ENCODE data around the gene CCDC9B. TPM values are rescaled to one million over a fixed set of nuclear protein-coding genes. Genes with fewer than 3 reads are reported as not detected.

Gene CCDC9B
- total and polyA plus RNA-seq, 9 donors = 5.3 to 16.8 (median 11.9) TPM

- H3K27ac ChIP-seq (ENCODE audit: low read length) = no peak overlapping the region
- 90% methylated on average over 2 of the region's 5 CpGs for WGBS (ENCODE audit: insufficient coverage)
- H3K27me3 ChIP-seq (ENCODE audit: control insufficient read depth, insufficient read depth, low read length) = peaks cover 23% of the 10 kb centered on the region
- H3K36me3 ChIP-seq (ENCODE audit: control insufficient read depth, insufficient read depth, low read length) = no peaks in the 10 kb centered on the region
- no peak for DNase-seq
- no peaks in the 10 kb centered on the region for H3K9me3 ChIP-seq (replicated peaks; ENCODE audit: control insufficient read depth, low read depth, low read length)
- H3K4me3 ChIP-seq (ENCODE audit: low read length) = no peak overlapping the region
- H3K4me1 ChIP-seq (ENCODE audit: control insufficient read depth, insufficient read depth, low read length) = peaks cover 26% of the 10 kb centered on the region
Observed at GRCh38 chr15:40355976-40356585, 15.3 kb upstream of the CCDC9B start.

GRCh38 chr15:40354408-40355171 lies 13.9 kb upstream of the CCDC9B start:
- Histone ChIP-seq H3K36me3 (ENCODE audit: control insufficient read depth, insufficient read depth, low read length) (no peaks in the 10 kb centered on the region), H3K4me1 (ENCODE audit: control insufficient read depth, insufficient read depth, low read length) (peaks cover 26% of the 10 kb centered on the region), H3K9me3 (replicated peaks; ENCODE audit: control insufficient read depth, low read depth, low read length) (no peaks in the 10 kb centered on the region), H3K4me3 (ENCODE audit: low read length) (no peak overlapping the region), H3K27ac (ENCODE audit: low read length) (no peak overlapping the region), H3K27me3 (ENCODE audit: control insufficient read depth, insufficient read depth, low read length) (peaks cover 15% of the 10 kb centered on the region)
- 13% methylated on average over 6 of the region's 9 CpGs for WGBS (ENCODE audit: insufficient coverage)
- DNase-seq = peak; percentile 71

- no peak for DNase-seq
- WGBS (ENCODE audit: insufficient coverage) = 38% methylated on average over 4 of the region's 5 CpGs
- H3K4me1 ChIP-seq (ENCODE audit: control insufficient read depth, insufficient read depth, low read length) = peaks cover 23% of the 10 kb centered on the region
- no peak overlapping the region for H3K27ac ChIP-seq (ENCODE audit: low read length)
- H3K27me3 ChIP-seq (ENCODE audit: control insufficient read depth, insufficient read depth, low read length) = peaks cover 6% of the 10 kb centered on the region
- no peaks in the 10 kb centered on the region for H3K9me3 ChIP-seq (replicated peaks; ENCODE audit: control insufficient read depth, low read depth, low read length)
- no peaks in the 10 kb centered on the region for H3K36me3 ChIP-seq (ENCODE audit: control insufficient read depth, insufficient read depth, low read length)
- no peak overlapping the region for H3K4me3 ChIP-seq (ENCODE audit: low read length)
Observed at GRCh38 chr15:40353697-40354096, 13.0 kb upstream of the CCDC9B start.

GRCh38 chr15:40352281-40352901 lies 11.7 kb upstream of the CCDC9B start:
- DNase-seq = no peak
- Histone ChIP-seq H3K4me1 (ENCODE audit: control insufficient read depth, insufficient read depth, low read length) (peaks cover 14% of the 10 kb centered on the region), H3K9me3 (replicated peaks; ENCODE audit: control insufficient read depth, low read depth, low read length) (no peaks in the 10 kb centered on the region), H3K4me3 (ENCODE audit: low read length) (no peak overlapping the region), H3K27ac (ENCODE audit: low read length) (no peak overlapping the region), H3K27me3 (ENCODE audit: control insufficient read depth, insufficient read depth, low read length) (peaks cover 2% of the 10 kb centered on the region), H3K36me3 (ENCODE audit: control insufficient read depth, insufficient read depth, low read length) (no peaks in the 10 kb centered on the region)
- 92% methylated on average over 2 of the region's 7 CpGs for WGBS (ENCODE audit: insufficient coverage)

- Histone ChIP-seq H3K4me3 (ENCODE audit: low read length) (no peak overlapping the region), H3K36me3 (ENCODE audit: control insufficient read depth, insufficient read depth, low read length) (no peaks in the 10 kb centered on the region), H3K27me3 (ENCODE audit: control insufficient read depth, insufficient read depth, low read length) (peaks cover 2% of the 10 kb centered on the region), H3K4me1 (ENCODE audit: control insufficient read depth, insufficient read depth, low read length) (peaks cover 13% of the 10 kb centered on the region), H3K27ac (ENCODE audit: low read length) (no peak overlapping the region), H3K9me3 (replicated peaks; ENCODE audit: control insufficient read depth, low read depth, low read length) (no peaks in the 10 kb centered on the region)
- no peak for DNase-seq
- 100% methylated on average over 1 of the region's 5 CpGs for WGBS (ENCODE audit: insufficient coverage)
Observed at GRCh38 chr15:40349163-40349562, 8.4 kb upstream of the CCDC9B start.

- H3K4me3 ChIP-seq (ENCODE audit: low read length) = no peak overlapping the region
- 100% methylated on average over 2 of the region's 5 CpGs for WGBS (ENCODE audit: insufficient coverage)
- no peaks in the 10 kb centered on the region for H3K9me3 ChIP-seq (replicated peaks; ENCODE audit: control insufficient read depth, low read depth, low read length)
- H3K4me1 ChIP-seq (ENCODE audit: control insufficient read depth, insufficient read depth, low read length) = peaks cover 9% of the 10 kb centered on the region
- peaks cover 2% of the 10 kb centered on the region for H3K27me3 ChIP-seq (ENCODE audit: control insufficient read depth, insufficient read depth, low read length)
- no peaks in the 10 kb centered on the region for H3K36me3 ChIP-seq (ENCODE audit: control insufficient read depth, insufficient read depth, low read length)
- no peak for DNase-seq
- no peak overlapping the region for H3K27ac ChIP-seq (ENCODE audit: low read length)
Observed at GRCh38 chr15:40348474-40348870, 7.7 kb upstream of the CCDC9B start.

- Histone ChIP-seq H3K9me3 (replicated peaks; ENCODE audit: control insufficient read depth, low read depth, low read length) (no peaks in the 10 kb centered on the region), H3K27me3 (ENCODE audit: control insufficient read depth, insufficient read depth, low read length) (peaks cover 2% of the 10 kb centered on the region), H3K4me1 (ENCODE audit: control insufficient read depth, insufficient read depth, low read length) (peaks cover 15% of the 10 kb centered on the region), H3K27ac (ENCODE audit: low read length) (no peak overlapping the region), H3K36me3 (ENCODE audit: control insufficient read depth, insufficient read depth, low read length) (no peaks in the 10 kb centered on the region), H3K4me3 (ENCODE audit: low read length) (no peak overlapping the region)
- WGBS (ENCODE audit: insufficient coverage) = 92% methylated on average over 9 of the region's 11 CpGs
- no peak for DNase-seq
Observed at GRCh38 chr15:40347559-40348473, 7.1 kb upstream of the CCDC9B start.

- DNase-seq = no peak
- Histone ChIP-seq H3K36me3 (ENCODE audit: control insufficient read depth, insufficient read depth, low read length) (no peaks in the 10 kb centered on the region), H3K4me3 (ENCODE audit: low read length) (no peak overlapping the region), H3K4me1 (ENCODE audit: control insufficient read depth, insufficient read depth, low read length) (peaks cover 15% of the 10 kb centered on the region), H3K27me3 (ENCODE audit: control insufficient read depth, insufficient read depth, low read length) (no peaks in the 10 kb centered on the region), H3K9me3 (replicated peaks; ENCODE audit: control insufficient read depth, low read depth, low read length) (no peaks in the 10 kb centered on the region), H3K27ac (ENCODE audit: low read length) (no peak overlapping the region)
- WGBS (ENCODE audit: insufficient coverage) = 80% methylated on average over 14 of the region's 15 CpGs
Observed at GRCh38 chr15:40346579-40347558, 6.1 kb upstream of the CCDC9B start.
